Measurements from ENCODE around the gene ANLN. TPM values are rescaled to one million over a fixed set of nuclear protein-coding genes. Genes with fewer than 3 reads are reported as not detected.
"Not testable (repeated sequence)": the region's sequence is repeated elsewhere in the genome, so short reads cannot be mapped to it uniquely, and the experiment has no call there.

Gene ANLN
- total RNA-seq, 1 donor from 2014 or later = 3.3 TPM

DNA sequence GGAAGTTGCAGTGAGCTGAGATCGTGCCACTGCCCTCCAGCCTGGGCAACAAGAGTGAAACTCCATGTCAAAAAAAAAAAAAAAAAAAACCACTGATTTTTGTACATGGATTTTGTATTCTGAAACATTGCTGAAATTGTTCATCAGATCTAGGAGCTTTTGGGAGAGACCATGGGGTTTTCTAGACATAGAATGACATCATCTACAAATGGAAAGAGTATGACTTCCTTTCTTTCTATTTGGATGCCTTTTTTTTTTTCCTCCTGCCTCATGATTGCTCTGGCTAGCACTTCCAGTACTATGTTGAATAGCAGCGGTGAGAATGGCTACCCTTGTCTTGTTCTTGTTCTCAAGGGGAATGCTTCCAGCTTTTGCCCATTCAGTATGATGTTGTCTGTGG, 89.1 kb downstream of the ANLN start:
- no peaks in the 10 kb centered on the region for H3K36me3 ChIP-seq
- H3K27ac ChIP-seq = no peak overlapping the region
- no peaks in the 10 kb centered on the region for H3K9me3 ChIP-seq
- no peak overlapping the region for H3K4me3 ChIP-seq
- DNase-seq (no peak), ATAC-seq (no peak)
- no peaks in the 10 kb centered on the region for H3K4me1 ChIP-seq
- TF ChIP-seq, protein P1, sequence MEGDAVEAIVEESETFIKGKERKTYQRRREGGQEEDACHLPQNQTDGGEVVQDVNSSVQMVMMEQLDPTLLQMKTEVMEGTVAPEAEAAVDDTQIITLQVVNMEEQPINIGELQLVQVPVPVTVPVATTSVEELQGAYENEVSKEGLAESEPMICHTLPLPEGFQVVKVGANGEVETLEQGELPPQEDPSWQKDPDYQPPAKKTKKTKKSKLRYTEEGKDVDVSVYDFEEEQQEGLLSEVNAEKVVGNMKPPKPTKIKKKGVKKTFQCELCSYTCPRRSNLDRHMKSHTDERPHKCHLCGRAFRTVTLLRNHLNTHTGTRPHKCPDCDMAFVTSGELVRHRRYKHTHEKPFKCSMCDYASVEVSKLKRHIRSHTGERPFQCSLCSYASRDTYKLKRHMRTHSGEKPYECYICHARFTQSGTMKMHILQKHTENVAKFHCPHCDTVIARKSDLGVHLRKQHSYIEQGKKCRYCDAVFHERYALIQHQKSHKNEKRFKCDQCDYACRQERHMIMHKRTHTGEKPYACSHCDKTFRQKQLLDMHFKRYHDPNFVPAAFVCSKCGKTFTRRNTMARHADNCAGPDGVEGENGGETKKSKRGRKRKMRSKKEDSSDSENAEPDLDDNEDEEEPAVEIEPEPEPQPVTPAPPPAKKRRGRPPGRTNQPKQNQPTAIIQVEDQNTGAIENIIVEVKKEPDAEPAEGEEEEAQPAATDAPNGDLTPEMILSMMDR (IDR thresholded peaks at IDR 0.05) = no peak
- no peaks in the 10 kb centered on the region for H3K27me3 ChIP-seq
- intact Hi-C loops (cut with DNase I) = no loop called here

DNA sequence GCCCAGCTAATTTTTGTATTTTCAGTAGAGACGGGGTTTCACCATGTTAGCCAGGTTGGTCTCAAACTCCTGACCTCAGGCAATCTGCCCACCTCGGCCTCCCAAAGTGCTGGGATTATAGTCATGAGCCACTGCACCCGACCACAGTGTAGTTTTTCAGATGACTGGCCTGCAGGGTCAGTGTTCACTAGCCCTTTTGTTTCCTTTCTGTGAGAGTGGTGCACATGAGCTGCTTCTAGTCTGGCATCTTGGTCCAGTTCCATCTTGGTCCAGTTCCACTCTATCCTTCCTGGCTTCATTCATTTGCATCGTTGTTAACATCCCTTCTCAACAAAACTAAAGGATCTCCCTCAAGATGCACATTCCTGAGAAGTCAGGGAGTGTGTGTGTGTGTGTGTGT, 94.2 kb downstream of the ANLN start:
- H3K9me3 ChIP-seq; H3K27me3 ChIP-seq; DNase-seq; H3K4me1 ChIP-seq; H3K36me3 ChIP-seq; intact Hi-C loops (cut with DNase I); H3K27ac ChIP-seq; ATAC-seq; H3K4me3 ChIP-seq: not testable (repeated sequence)

DNA sequence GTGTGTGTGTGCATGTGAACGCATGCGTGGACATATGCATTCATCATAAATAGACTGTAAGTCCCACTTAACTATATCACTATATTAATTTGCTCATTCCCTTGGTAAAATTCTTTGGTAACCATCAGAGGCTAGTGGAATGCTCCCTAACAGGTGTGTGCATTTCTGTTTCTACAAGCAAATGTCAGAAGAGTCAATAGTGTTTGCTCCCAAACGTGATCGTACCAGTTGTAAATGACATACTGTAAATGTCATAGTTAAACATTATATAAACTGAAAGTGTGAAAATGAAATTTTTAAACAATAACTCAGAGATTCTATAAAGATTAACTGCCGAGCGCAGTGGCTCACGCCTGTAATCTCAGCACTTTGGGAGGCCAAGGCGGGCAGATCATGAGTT, 94.6 kb downstream of the ANLN start:
- DNase-seq (no peak), ATAC-seq (no peak)
- TF ChIP-seq, protein P1 (IDR thresholded peaks at IDR 0.05) = no peak
- Histone ChIP-seq H3K4me3 (no peak overlapping the region), H3K36me3 (no peaks in the 10 kb centered on the region), H3K9me3 (no peaks in the 10 kb centered on the region), H3K27ac (no peak overlapping the region), H3K4me1 (no peaks in the 10 kb centered on the region), H3K27me3 (no peaks in the 10 kb centered on the region)
- intact Hi-C loops (cut with DNase I) = no loop called here

DNA sequence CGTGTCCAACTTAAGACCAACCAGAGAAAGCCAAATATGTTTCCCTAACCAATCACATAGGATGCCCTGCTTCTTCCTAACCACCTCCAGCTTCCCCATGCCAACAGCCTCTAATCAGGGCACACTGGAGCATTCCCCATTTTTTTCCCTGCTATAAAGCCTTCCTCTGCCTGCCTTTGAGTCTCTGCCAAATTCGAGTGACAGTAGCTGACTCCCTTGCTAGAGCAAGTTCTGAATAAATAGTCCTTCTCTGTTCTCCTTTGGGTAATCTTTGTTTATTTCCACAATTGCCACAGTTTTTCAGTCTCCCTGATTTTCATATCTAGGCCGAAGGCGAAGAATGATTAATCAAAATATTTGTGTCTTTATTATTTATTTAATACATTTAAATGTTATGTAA, 96.7 kb downstream of the ANLN start:
- ATAC-seq (no peak), DNase-seq (no peak)
- no peaks in the 10 kb centered on the region for H3K36me3 ChIP-seq
- H3K27ac ChIP-seq = no peak overlapping the region
- intact Hi-C loops (cut with DNase I) = no loop called here
- TF ChIP-seq, protein P1 (IDR thresholded peaks at IDR 0.05) = no peak
- no peaks in the 10 kb centered on the region for H3K27me3 ChIP-seq
- no peaks in the 10 kb centered on the region for H3K4me1 ChIP-seq
- no peaks in the 10 kb centered on the region for H3K9me3 ChIP-seq
- no peak overlapping the region for H3K4me3 ChIP-seq

DNA sequence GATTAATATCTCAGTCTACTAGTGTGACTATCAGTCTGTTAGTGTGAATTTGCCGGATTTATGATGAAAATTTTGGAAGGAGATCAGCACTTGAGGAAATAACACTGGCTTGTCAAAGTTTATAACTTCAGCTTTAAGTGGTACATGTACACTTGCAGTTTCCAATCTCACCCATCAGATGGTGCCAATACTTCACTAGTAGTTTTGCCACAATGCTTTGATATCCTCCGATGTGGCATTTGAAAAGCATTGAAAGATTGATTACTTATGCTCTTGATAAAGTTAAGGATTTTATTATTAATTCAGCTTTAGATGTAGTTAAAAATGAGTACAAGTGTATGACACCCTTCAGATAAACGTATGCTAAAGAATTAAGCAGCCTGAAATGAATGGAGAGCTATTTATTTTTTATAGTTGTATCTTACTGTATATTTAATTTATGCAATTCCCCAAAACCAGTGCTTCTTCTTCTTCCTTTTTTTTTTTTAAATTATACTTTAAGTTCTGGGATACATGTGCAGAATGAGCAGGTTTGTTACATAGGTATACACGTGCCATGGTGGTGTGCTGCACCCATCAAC, 98.2 kb downstream of the ANLN start:
- Histone ChIP-seq H3K27ac (no peak overlapping the region), H3K4me1 (no peaks in the 10 kb centered on the region), H3K9me3 (no peaks in the 10 kb centered on the region), H3K4me3 (no peak overlapping the region), H3K27me3 (no peaks in the 10 kb centered on the region), H3K36me3 (no peaks in the 10 kb centered on the region)
- DNase-seq (no peak), ATAC-seq (peak; percentile 81)
- TF ChIP-seq, protein P1 (IDR thresholded peaks at IDR 0.05) = peak; percentile 73
- intact Hi-C loops (cut with DNase I) = no loop called here

DNA sequence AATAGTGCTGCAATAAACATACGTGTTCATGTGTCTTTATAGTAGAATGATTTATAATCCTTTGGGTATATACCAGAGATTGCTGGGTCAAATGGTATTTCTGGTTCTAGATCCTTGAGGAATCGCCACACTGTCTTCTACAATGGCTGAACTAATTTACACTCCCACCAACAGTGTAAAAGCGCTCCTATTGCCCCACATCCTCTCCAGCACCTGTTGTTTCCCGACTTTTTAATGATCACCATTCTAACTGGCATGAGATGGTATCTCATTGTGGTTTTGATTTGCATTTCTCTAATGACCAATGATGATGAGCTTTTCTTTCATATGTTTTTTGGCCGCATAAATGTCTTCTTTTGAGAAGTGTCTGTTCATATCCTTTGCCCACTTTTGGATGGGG, 99.0 kb downstream of the ANLN start:
- H3K4me3 ChIP-seq; intact Hi-C loops (cut with DNase I); H3K36me3 ChIP-seq; H3K27me3 ChIP-seq; ATAC-seq; H3K27ac ChIP-seq; DNase-seq; H3K4me1 ChIP-seq; H3K9me3 ChIP-seq: not testable (repeated sequence)

DNA sequence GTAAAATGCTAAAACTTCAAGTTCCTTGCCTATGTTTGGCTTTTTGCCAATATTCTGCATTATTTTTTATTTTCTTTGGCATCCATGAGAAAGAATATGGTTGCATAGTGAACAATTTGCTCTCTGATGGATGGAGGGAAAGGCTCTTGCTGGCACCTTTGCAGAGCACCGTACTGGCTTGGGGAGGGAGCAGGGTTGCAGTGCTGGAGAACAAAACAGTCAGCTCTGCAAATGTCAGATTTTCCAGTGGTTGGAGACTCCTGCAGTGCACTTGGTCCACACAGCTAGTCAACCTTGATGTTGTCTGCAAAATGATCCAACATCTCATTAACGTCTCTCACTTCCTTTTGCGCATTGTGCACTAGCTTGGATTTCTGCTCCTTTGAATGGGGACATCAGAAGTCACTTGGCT, 100.8 kb downstream of the ANLN start:
- TF ChIP-seq, protein P1 (IDR thresholded peaks at IDR 0.05) = no peak
- no peaks in the 10 kb centered on the region for H3K36me3 ChIP-seq
- no peak for DNase-seq
- intact Hi-C loops (cut with DNase I) = no loop called here
- H3K9me3 ChIP-seq = no peaks in the 10 kb centered on the region
- H3K27ac ChIP-seq = no peak overlapping the region
- H3K4me3 ChIP-seq = no peak overlapping the region
- H3K4me1 ChIP-seq = no peaks in the 10 kb centered on the region
- H3K27me3 ChIP-seq = no peaks in the 10 kb centered on the region
- ATAC-seq = no peak

Measured in upper lobe of right lung (tissue), 1 donor.